ENCODE data around the gene TEX19. TPM values are rescaled to one million over a fixed set of nuclear protein-coding genes. Genes with fewer than 3 reads are reported as not detected.

Gene TEX19
- total RNA-seq, 2 experiments from 2014 or later = not detected

DNA sequence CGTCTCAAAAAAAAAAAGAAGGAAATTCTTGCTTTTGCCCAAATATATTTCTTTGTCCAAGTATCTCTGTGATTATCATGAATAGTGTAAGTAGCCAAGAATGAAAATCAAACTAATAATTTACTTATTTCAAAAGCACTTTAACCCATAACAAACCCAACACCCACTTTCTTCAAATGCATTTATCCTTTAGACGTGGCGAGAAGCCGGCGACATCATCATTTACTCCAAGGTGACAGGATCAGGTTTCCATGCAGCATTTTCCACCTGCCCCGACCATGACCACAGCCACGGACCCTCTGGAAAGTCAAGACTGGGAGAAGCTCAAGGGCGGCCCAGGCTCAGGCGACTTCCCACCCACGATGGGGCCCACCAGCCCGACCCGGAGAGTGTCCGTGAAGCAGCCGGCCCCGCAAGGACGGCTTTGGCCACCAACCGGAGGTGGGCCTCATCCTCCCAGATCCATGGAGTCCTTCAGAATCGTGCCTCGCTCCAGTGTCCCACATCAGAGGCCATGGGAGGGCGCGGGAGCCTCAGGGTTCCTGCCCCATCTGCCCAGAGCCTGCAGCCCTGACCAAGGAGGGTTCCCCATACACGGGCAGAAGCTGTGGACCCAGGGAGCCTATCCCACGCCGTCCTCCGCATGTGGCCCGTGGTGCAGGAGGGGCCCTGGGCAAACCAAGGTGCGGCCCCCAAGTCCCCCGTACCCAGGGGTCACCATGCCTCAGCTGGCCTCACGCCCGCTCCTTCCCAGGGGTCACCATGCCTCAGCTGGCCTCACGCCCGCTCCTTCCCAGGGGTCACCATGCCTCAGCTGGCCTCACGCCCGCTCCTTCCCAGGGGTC is 31.2 kb downstream of the TEX19 start:
- Mint-ChIP-seq H3K9me3 (no peaks in the 10 kb centered on the region), H3K27me3 (no peaks in the 10 kb centered on the region), H3K27ac (no peak overlapping the region), H3K4me1 (peaks cover 1% of the 10 kb centered on the region), H3K4me3 (no peak overlapping the region), H3K36me3 (ENCODE audit: low read depth) (peaks cover 3% of the 10 kb centered on the region)
- CTCF ChIA-PET = interaction anchor here (0.7 kb wide), 1 partner anchor 11 kb away, joined by 3 read pairs; no protein-coding TSS in a partner anchor
- POLR2A ChIA-PET = no interaction called here
- DNase-seq = no peak

DNA sequence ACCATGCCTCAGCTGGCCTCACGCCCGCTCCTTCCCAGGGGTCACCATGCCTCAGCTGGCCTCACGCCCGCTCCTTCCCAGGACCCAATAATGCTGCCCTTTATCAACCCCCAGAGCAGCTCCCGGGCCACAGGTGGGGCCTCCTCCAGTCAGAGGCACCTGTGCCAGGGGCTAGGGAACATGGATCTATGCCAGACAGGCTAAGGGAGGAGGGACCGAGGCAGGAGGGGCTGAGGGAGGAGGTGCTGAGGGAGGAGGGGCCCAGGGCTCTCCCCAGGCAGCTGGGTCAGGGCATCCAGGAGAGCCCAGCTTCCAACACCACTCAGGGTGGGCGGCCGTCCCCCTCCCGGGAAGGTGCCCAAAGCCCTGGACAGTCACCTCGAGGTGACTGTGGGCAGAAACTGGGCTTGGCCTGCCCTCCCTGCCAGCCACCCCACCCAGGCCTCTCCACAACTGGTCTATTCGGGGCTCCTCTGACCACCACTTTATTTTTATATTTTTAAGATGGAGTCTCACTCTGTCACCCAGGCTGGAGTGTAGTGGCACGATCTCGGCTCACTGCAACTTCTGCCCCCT is 31.9 kb downstream of the TEX19 start:
- Mint-ChIP-seq H3K4me3 (no peak overlapping the region), H3K4me1 (peaks cover 1% of the 10 kb centered on the region), H3K36me3 (ENCODE audit: low read depth) (peaks cover 3% of the 10 kb centered on the region), H3K27me3 (no peaks in the 10 kb centered on the region), H3K9me3 (no peaks in the 10 kb centered on the region), H3K27ac (no peak overlapping the region)
- ChIA-PET CTCF (no interaction called here), POLR2A (no interaction called here)
- no peak for DNase-seq

DNA sequence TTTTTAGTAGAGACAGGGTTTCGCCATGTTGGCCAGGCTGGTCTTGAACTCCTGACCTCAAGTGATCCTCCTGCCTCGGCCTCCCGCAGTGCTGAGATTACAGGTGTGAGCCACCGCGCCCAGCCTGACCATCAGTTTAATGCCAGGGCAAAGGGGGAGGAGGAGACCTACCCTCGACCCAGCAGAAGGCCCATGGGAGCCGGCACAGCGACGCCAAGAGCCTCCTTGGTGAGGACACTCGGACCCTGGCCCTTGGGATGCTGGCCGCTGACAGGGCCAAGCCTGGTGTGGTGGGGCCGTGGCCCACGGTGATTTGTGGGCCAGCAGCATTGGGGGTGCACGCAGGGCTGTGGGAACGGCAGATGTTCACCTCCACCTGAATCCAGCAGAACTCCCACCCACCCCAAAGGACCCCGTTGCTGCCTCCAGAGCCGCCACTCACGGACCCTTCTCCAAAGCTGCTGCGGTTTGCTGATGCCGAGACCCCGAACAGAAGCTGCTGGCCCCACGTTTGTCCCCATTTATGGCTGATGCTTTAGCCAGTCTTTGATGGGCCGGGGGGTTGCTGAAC is 32.5 kb downstream of the TEX19 start:
- no peak overlapping the region for H3K4me3 Mint-ChIP-seq
- DNase-seq = no peak
- no peak overlapping the region for H3K27ac Mint-ChIP-seq
- ChIA-PET POLR2A (no interaction called here), CTCF (no interaction called here)
- peaks cover 3% of the 10 kb centered on the region for H3K36me3 Mint-ChIP-seq (ENCODE audit: low read depth)
- no peaks in the 10 kb centered on the region for H3K27me3 Mint-ChIP-seq
- no peaks in the 10 kb centered on the region for H3K9me3 Mint-ChIP-seq
- H3K4me1 Mint-ChIP-seq = peaks cover 1% of the 10 kb centered on the region

DNA sequence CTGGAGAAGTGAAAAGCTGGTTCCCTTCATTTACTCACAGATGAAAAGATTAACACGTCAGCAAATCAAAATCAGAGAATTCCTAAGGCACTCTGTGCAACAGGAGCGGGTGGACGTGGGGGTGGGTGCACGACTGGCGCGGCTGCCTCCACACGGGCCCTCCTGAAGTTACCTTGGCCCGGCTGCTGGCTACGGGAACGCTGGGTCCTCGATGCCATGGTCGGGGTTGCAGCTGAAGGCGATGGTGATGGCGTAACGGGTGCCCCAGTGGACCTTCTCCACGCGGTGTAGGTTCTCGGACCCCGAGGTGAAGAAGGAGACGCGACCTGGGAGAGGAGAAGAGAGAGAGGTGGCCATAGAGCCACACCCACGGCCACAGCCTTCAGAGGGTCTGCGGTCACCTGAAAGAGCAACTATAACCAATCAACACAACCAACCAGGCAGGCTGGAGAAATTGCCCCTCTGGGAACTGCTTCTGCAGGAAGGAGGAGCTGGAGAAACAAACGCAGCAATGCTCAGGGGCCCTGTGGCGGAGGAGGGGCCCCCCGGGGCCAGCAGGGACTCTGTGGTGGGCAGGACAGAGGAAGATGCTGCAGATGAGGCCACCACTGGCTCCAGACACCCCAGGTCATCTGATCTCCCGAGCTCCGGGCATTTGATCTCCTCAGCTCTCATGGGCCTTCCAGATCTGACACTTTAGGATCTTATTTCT is 33.3 kb downstream of the TEX19 start:
- no peaks in the 10 kb centered on the region for H3K9me3 Mint-ChIP-seq
- no peak for DNase-seq

GRCh38 chr17:82392941-82393340 is 33.9 kb downstream of the TEX19 start:
- Mint-ChIP-seq H3K27me3 (no peaks in the 10 kb centered on the region), H3K4me3 (no peak overlapping the region), H3K9me3 (no peaks in the 10 kb centered on the region), H3K4me1 (no peaks in the 10 kb centered on the region), H3K36me3 (ENCODE audit: low read depth) (peaks cover 3% of the 10 kb centered on the region), H3K27ac (no peak overlapping the region)
- ChIA-PET CTCF (no interaction called here), POLR2A (no interaction called here)
- DNase-seq = no peak

More for the DNA sequence above, 33.3 kb downstream of the TEX19 start:
- Mint-ChIP-seq H3K36me3 (ENCODE audit: low read depth) (peaks cover 3% of the 10 kb centered on the region), H3K4me3 (no peak overlapping the region), H3K4me1 (peaks cover 1% of the 10 kb centered on the region), H3K27me3 (no peaks in the 10 kb centered on the region), H3K27ac (no peak overlapping the region)
- CTCF ChIA-PET = interaction anchor here (0.6 kb wide), 1 partner anchor 10 kb away, joined by 3 read pairs; no protein-coding TSS in a partner anchor
- POLR2A ChIA-PET = no interaction called here

DNA sequence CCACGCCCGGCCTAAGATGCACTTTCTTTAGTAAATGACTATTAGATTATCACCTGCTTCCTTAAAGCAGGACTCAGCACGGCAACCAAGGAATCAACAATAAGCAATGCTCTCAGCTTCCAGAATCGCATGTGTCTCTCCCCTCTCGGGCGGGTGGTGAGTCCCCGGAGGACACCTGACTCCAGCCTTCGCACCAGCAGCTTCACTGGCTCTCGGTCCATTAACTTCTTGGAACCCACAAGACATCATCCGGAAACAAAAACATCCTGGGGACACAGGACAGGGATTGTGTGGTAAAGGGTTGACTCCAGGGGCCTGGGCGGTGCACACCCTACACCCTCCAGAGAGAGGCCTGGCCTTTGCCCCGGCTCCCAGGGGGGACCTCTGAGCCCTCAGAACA is 35.2 kb downstream of the TEX19 start:
- Mint-ChIP-seq H3K36me3 (ENCODE audit: low read depth) (peaks cover 3% of the 10 kb centered on the region), H3K9me3 (no peaks in the 10 kb centered on the region), H3K4me1 (no peaks in the 10 kb centered on the region), H3K27ac (no peak overlapping the region), H3K4me3 (no peak overlapping the region), H3K27me3 (no peaks in the 10 kb centered on the region)
- ChIA-PET POLR2A (no interaction called here), CTCF (no interaction called here)
- no peak for DNase-seq

- Mint-ChIP-seq H3K4me3 (no peak overlapping the region), H3K36me3 (ENCODE audit: low read depth) (peaks cover 7% of the 10 kb centered on the region), H3K27me3 (no peaks in the 10 kb centered on the region), H3K9me3 (no peaks in the 10 kb centered on the region), H3K4me1 (peaks cover 16% of the 10 kb centered on the region), H3K27ac (no peak overlapping the region)
- POLR2A ChIA-PET = no interaction called here
- CTCF ChIA-PET = no interaction called here
- DNase-seq = no peak
These were observed 37.8 kb downstream of the TEX19 start for GRCh38 chr17:82396601-82397435.

DNA sequence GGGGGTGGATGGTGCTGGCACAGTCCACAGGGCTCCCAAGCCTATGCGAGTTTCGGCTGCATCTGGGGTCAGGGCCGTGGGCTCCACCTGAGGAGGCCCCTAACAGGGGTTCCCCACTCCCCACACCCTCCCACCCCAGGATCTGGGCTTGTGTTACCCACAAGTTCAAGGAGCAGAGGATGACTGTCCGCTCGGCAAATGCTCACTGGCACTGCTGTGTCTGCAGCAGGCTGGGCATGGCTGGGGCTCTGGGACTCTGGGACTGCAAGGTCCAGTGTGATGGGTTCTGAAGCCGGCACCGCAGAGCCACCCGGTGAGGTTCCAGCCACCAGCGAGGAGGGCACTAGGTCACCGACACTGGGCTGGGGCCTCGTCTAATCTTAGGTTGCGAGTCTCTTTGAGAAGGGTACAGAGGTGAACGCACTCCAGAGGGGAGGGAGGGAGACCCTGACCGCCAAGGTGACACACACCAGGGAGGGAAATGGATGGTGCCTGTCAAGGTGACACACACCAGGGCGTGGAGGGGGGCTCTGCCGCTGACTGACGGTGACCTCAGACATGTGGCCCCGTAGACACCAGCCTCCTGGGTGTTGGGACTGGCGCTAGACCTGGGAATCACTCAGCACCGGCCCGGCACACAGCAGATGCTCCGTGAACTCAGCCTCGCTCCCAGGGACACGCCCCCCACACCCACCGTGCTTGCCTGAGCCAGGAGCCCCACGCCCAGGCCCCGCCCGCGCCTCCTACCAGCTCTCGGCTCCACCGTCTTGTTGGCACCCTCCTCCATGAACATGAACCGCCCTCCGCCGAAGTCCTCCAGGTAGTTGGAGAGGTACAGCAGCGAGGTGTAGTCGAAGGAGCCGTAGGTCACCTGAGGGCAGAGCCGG is 38.6 kb downstream of the TEX19 start:
- H3K36me3 Mint-ChIP-seq (ENCODE audit: low read depth) = peaks cover 10% of the 10 kb centered on the region
- H3K9me3 Mint-ChIP-seq = no peaks in the 10 kb centered on the region
- peaks cover 17% of the 10 kb centered on the region for H3K4me1 Mint-ChIP-seq
- no peaks in the 10 kb centered on the region for H3K27me3 Mint-ChIP-seq
- H3K4me3 Mint-ChIP-seq = no peak overlapping the region
- CTCF ChIA-PET = no interaction called here
- POLR2A ChIA-PET = no interaction called here
- no peak overlapping the region for H3K27ac Mint-ChIP-seq
- DNase-seq = no peak

DNA sequence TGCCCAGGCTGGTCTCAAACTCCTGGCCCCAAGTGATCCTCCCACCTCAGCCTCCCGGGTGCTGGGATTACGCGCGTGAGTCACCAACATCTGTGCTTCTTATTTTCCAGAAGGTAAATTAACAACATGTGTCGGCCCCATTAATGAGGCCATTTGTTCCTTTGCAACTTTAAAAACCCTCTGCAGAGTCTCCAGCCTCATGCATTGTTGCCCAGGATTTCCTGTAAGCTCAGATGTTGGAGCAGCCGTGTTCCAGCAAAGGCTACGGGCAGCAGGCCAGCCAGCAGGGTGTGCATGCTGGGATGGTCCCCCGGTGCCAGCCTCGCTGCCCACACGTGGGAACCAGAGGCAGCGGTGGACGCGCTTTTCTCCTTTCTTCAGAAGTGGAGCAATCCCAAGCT is 40.0 kb downstream of the TEX19 start:
- Mint-ChIP-seq H3K4me1 (peaks cover 17% of the 10 kb centered on the region), H3K27me3 (no peaks in the 10 kb centered on the region), H3K27ac (no peak overlapping the region), H3K9me3 (no peaks in the 10 kb centered on the region), H3K36me3 (ENCODE audit: low read depth) (peaks cover 20% of the 10 kb centered on the region), H3K4me3 (no peak overlapping the region)
- ChIA-PET CTCF (interaction anchor here (1.2 to 1.5 kb wide), 2 partner anchors 18 to 77 kb away, joined by 3 read pairs; no protein-coding TSS in a partner anchor), POLR2A (interaction anchor here (1.6 kb wide), 1 partner anchor 28 kb away, joined by 6 read pairs; no protein-coding TSS in a partner anchor)
- no peak for DNase-seq

DNA sequence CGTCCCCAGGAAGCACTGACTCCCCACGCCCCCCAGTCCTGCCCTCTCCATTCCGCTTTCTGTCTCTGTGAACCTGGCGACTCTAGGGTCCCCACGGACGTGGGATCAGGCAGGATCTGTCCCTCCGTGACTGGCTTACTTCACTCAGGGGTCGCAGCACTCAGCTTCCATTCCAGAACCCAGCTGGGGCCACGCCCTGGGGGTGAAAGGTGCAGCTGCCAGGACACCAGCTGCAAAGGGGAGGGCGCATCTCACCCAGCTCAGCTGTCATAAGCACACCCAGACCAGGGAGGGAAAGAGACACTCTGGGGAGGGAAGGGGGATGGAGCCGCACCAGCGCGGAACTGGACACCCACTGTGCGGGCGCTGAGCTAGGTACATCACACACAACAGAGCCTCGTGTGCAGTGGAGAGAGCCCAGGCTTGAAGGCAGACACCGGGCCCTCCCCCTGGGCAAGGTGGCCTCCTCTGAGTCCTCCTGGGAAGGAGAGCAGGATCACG is 40.6 kb downstream of the TEX19 start:
- no peak for DNase-seq
- Mint-ChIP-seq H3K4me1 (peaks cover 17% of the 10 kb centered on the region), H3K27me3 (no peaks in the 10 kb centered on the region), H3K4me3 (no peak overlapping the region), H3K36me3 (ENCODE audit: low read depth) (peaks cover 20% of the 10 kb centered on the region), H3K27ac (no peak overlapping the region), H3K9me3 (no peaks in the 10 kb centered on the region)
- ChIA-PET CTCF (interaction anchor here (1.2 to 1.5 kb wide), 2 partner anchors 18 to 78 kb away, joined by 3 read pairs; no protein-coding TSS in a partner anchor), POLR2A (interaction anchor here (1.6 kb wide), 1 partner anchor 29 kb away, joined by 6 read pairs; no protein-coding TSS in a partner anchor)

DNA sequence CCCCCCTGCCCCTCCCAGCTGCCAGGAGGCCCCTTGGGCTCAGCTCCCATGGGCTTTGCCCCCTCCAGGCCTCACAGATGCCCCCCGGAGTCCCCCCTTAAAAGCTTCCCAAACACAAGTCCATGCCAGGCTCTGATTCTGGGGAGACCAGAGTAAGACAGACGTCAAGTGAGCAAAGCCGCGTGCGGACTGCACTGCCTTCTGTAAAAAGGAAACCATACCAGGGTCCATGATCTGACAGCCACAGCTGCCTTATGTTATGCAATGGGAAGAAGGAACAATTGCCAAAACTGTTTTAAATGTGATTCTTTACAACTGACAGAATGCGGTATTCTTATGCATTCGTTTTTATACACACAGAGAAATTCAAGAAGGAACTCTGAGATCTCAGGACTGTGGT is 41.2 kb downstream of the TEX19 start:
- POLR2A ChIA-PET = interaction anchor here (0.7 to 1.6 kb wide), 2 partner anchors 30 to 55 kb away, joined by 3 to 6 read pairs; no protein-coding TSS in a partner anchor
- no peak for DNase-seq
- H3K27ac Mint-ChIP-seq = no peak overlapping the region
- H3K4me1 Mint-ChIP-seq = peaks cover 17% of the 10 kb centered on the region
- peaks cover 21% of the 10 kb centered on the region for H3K36me3 Mint-ChIP-seq (ENCODE audit: low read depth)
- CTCF ChIA-PET = interaction anchor here (1.2 to 1.5 kb wide), 2 partner anchors 17 to 78 kb away, joined by 3 read pairs; no protein-coding TSS in a partner anchor
- H3K4me3 Mint-ChIP-seq = no peak overlapping the region
- no peaks in the 10 kb centered on the region for H3K27me3 Mint-ChIP-seq
- H3K9me3 Mint-ChIP-seq = no peaks in the 10 kb centered on the region
